H1 (cell line): ENCODE results near the gene ARHGEF10L. TPM values are rescaled to one million over a fixed set of nuclear protein-coding genes. Genes with fewer than 3 reads are reported as not detected.

Source experiments
- SAP30 ChIP-seq: fragments of 300-600 bp; sonication (generic); IDR thresholded peaks from 2 replicates; pipeline ENCODE4 v1.7.1; 2012; ENCODE audit warnings: low read length, moderate library complexity, mild to moderate bottlenecking, inconsistent platforms; ENCODE audit not compliant: insufficient read depth, insufficient replicate concordance
- TCF12 ChIP-seq: IDR thresholded peaks from 2 replicates; pipeline ENCODE4 v1.6.1; 2011; ENCODE audit warnings: low read depth, mild to moderate bottlenecking, low read length
- TEAD4 ChIP-seq: IDR thresholded peaks from 2 replicates; pipeline ENCODE4 v1.6.1; 2012; ENCODE audit warnings: low read depth, low read length, inconsistent platforms, mixed read lengths
- polyA plus RNA-seq, 7 experiments: library from polyadenylated mRNA; depleted of rRNA in 3 of 7; stranded (reverse) in 5 of 7; unstranded in 2 of 7; fragments of >200 nt in 5 of 7; fragments of 200-250 nt in 2 of 7; gene quantifications; 1 replicate in 5 of 7; 2 replicates in 1 of 7; 4 replicates in 1 of 7; pipeline versions ENCODE4 v1.2.1 to v1.2.3, GENCODE V29; 2011 to 2013; ENCODE audit warnings: missing spikeins in 2 of 7, mixed read lengths in 2 of 7
- total RNA-seq: library from RNA; stranded (reverse); fragmentation: NEBNext Ultra II Directional; extraction: Animal tissue kit (Norgen Biotek cat#: 25700); gene quantifications from 2 replicates; pipeline ENCODE4 v1.2.1, GENCODE V29; 2021

ARHGEF10L gene
- total and polyA plus RNA-seq, 2 of the 8 experiments (the other 6 are each of a cell fraction or from before 2014, with no cell fraction given) = 33.6 to 39.6 TPM

GRCh38 chr1:17635811-17636210 lies 96.3 kb downstream of the ARHGEF10L start (continued):
- TF ChIP-seq TCF12 (no peak), TEAD4 (no peak), SAP30 (no peak)
